GM18873 (cell line): ENCODE measurements around the gene CRYBB1.
"Not testable (repeated sequence)": the region's sequence is repeated elsewhere in the genome, so short reads cannot be mapped to it uniquely, and the experiment has no call there.

Experiments
- ATAC-seq: cut with Tn5 transposase; IDR thresholded peaks from one replicate; pipeline ENCODE4 v1.9.1; 2021; ENCODE audit warnings: mild to moderate bottlenecking, moderate library complexity, moderate number of reproducible peaks; ENCODE audit not compliant: unreplicated experiment, low FRiP score

CRYBB1 gene

DNA sequence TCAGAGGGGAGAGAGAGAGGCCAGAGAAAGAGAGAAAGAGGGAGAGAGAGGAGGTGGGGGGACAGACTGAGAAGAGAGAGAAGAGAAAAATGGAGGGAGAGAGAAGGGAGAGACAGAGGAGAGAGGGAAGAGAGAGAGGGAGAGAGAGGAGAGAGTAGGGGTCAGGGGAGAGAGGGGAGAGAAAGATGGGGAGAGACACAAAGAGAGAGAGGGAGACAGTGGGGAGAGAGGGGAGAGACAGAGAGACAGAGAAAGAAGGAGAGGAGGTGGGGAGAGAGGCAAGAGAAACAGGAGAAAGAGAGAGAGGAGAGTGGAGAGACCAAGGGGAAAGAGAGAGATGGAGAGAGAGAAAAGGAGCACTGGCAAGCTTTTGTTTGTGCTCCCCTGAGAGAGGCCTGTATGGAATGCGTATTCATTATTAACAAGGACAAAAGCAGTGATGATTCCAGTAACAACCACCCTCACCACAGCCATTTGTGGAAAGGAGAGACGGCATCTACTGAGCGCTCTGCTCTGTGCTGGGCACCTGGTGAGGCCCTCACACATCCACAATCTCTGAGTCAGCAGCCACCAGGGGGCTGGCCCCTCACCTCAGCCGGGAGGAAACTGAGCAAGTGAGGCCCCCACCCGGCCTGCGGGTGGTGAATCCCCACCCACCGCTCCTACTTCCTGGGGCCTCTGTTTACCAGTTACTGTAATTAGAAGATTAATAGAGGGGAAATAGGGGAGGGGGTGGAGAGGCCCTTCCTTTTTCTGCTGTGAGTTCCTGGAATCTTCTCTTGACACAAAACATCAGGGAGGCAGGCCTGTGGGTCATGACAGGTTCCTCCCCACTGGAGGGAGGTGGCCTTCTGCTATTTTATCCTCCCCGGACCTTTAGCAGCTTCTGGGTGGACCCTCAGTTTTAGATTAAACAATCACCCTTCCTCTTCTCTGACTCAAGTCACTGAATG lies 24.9 kb upstream of the CRYBB1 start:
- ATAC-seq, result no peak

DNA sequence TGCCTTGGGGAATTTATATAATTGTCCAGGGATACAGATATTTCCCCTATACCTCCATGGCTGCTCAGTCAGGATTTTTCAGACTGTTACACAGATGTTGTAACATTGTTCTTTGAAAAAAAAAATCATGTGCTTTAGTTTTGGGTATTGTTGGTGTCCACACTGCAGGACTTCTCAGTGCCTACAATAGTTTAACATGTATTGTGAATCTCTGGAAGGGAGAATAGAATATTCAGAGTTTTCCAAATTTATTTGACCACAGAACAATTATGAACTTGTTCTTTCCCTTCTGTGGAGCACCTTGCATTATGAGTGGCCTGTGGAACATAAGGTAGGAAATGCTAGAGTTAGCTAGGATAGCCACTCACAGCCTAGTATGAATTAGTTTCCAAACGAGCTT lies 18.5 kb upstream of the CRYBB1 start:
- no peak for ATAC-seq

DNA sequence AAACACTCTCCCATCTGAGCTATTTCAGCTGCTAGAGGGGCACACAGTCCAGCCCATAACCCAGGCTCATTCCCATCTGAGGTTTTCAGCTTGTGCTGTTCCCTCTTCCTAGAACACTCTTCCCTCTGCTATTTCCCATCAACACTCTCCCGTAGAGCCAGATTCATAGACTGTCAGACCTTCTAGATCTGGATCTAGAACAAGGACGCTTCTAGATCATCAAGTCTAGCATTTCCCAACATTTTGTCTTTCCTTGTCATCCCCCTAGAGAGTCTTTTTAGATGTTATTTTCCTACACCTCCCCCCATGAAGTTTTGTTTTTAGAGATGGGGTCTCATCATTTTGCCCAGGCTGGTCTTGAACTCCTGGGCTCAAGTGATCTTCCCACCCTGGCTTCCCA lies 17.3 kb upstream of the CRYBB1 start:
- no peak for ATAC-seq

DNA sequence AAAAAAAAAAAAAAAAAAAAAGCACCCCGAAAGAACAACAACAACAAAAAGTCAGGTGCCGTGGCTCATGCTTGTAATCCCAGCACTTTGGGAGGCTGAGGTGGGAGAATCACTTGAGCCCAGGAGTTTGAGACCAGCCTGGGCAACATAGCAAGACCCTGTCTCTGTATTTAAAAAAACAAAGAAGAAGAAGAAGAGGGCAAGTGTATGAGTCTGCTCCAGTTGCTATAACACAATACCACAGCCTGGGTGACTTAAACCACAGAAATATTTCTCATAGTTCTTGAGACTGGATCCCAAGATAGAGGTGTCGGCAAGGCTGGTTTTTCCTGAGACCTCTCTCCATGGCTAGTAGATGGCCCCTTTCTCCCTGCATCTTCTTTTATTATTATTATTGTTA lies 16.4 kb upstream of the CRYBB1 start:
- no peak for ATAC-seq

DNA sequence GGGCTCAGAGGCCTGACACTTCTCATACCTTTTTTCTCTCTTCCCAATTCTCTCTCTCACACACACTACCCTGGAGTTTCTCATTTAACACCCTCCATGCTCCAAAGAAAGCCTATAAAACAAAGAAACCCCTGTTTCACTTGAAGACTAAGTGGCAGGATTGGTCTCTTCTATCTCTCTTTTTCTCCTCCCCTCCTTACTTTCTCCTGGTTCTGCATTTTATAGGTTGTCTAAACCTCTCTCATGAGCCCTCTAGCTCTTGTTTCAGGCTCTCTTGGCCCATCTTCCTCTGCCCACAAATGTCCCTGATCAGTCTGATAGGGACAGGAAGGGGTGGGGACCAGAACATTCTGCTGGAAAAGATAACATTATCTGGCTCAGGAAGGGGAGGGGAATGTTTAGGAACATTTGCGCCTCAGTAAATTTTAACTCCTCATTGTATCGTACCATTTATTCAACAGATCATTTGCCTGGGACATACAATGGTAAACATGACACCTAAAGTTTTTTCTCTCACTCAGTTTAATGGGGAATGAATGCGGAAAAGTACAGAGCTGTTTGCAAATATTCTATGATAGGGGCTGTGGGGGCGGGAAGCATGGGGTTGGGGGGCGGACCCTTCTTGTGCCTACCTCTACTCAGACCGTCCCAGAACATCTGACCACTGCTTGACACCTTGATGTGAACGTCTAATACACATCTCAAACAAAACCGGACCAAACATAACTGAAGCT lies 14.8 kb upstream of the CRYBB1 start:
- no peak for ATAC-seq

DNA sequence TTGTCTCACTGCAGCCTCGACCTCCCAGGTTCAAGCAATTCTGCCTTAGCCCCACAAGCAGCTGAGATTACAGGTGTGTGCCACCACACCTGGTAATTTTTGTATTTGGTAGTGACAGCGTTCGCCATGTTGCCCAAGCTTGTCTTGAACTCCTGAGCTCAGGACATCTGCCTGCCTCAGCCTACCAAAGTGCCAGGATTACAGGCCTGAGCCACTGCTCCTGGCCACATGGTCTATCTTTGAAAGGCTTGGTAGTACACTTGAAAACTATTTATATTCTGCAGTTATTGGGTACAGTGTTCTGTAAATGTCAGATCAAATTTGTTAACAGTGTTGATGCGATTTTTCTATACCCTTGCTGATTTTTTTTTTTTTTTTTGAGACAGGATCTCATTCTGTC lies 13.5 kb upstream of the CRYBB1 start:
- ATAC-seq, result no peak

DNA sequence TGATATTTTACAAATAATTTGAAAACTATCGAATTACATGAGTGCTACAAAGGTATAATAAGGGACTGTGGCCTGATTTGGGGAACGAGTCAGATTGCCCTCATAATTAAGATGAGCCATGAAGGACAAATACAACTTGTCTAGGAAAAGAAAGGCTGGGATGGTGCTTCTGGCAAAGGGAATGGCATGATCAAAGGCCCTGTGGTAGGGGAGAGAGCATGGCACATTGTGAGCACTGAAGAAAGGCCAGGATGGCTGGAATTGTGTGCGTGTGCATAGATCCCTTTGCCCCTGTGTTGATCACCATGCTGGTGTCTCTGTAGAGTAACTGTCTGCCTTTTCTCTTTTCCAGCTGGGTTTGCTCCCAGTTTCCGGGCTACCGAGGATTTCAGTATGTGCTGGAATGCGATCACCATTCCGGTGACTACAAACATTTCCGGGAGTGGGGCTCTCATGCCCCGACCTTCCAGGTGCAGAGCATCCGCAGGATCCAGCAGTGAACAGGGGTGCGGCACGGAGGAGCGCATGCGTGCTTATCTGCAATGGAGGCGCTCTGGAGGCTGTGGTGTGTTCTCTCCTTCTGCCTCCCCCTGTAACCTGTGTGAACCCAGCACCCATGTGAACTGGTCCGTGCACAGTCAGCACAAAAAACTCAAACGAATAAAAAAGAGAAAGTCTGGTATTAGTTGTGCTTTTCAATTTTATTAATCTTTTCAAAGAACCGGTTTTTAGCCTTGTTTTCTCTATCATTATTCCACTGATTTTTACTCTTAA lies 12.3 kb upstream of the CRYBB1 start:
- ATAC-seq, result no peak

DNA sequence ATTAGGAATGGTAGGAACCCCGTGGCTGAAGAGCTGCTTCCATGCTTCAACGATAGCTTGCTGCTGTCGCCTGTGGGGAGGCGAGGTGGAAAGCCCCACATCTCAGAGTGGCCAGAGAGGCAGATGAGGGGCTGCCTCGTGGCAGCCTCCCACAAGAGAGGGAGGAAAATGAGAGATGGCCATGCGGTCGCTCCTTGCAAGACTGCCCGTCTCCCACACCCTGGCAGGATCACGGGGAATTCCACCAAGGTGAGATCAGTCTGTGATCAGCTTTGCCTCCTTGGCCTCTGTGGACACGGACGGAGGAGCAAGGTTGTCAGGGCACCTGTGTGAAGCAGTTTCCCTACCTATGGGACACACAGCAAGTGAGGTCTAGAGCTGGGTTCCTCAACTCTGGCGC lies 7.0 kb upstream of the CRYBB1 start:
- ATAC-seq, result no peak

DNA sequence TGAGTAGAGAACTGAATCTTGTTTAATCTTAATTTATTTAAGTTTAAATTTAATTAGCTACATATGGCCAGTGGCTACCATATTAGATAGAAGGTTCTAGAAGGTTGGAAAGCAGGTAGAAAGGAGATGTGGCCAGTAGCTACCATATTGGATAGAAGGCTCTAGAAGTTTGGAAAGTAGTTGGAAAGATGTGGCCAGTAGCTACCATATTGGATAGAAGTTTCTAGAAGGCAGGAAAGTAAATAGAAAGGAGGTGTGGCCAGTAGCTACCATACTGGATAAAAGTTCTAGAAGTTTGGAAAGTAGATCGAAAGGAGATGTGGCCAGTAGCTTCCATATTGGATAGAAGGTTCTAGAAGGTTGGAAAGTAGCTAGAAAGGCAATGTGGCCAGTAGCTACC lies 6.2 kb upstream of the CRYBB1 start:
- no peak for ATAC-seq

DNA sequence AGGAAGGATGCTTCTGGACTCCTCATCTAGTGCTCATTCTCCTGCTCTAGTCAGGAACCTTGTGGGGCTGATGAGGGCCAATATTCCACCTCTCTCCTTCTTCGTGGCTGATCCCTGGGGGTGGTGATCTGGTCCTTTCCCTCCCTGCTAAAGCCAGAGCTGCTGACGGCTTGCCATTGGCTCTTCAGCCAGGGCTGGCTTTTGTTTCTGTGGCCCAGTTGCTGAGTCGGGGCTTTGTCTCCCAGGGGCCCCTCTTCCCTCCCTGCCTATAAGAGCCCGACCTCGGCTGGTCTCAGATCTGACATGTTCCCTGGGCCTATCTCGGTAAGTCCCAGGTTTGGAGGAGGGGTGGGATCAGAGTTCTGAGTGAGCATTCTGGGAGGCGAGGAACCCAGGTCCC lies 3.8 kb upstream of the CRYBB1 start, which contains the start of gene CRYBA4:
CRYBA4 (plus strand) TSS at position 301 of the 400 bp plus-strand sequence. CDS start 634 bp downstream, outside the sequence.
- no peak for ATAC-seq

DNA sequence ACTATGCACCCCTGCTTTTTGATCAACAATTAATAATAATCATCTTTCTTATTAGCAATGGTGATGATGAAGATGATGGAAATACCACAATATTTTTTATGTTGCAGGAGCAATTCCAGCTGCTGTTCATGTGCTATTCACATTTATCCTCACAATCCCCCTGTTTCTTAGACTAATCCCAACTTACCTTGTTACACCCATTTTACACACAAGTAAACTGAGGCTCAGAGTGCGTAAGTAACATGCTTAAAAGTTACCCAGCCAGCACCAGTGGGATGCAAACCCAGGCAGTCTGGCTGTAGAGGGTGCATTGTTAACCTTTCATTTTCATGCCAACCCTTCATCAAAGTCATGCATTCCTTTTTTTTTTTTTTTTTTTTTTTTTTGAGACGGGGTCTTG lies 2.4 kb upstream of the CRYBB1 start:
- no peak for ATAC-seq

DNA sequence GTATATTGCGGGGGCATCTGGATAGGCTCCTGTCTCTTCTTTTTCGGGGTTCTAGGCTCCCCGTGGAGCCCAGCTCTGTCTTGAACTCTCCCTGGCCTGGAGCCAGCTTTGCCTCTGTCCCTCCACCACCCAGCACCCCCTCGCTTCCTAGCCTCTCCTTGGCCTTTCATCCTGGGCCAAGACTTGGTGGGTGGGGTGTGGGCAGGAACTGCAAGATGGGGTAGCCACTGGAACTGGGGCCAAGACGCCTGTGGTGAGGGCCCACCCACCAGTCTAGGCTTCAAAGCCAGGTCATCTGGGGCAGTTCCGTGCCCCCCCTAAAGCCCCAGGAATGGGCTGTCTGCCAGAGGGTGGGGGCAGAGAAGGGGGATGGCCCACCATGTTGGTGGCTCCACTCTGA lies 1.7 kb upstream of the CRYBB1 start:
- ATAC-seq, result no peak

DNA sequence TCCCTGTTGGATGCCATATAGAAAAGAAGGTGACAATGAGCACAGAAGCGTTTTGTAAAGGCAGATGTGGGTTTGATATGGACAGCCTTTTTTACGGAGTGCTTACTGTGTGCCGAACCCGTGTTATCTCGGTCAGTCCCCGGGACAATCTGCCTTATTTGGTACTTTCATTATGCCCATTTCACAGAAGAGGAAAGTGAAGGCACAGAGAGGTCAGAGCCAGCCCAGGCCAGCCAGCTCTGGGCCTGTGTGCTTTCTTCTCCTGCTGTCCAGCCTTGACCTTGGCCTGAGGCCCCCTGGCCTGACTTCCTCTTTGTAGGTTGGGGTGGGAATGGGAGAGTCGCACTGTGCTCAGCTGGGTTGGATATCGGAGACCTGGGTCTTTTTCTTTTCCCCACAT lies 628 bp upstream of the CRYBB1 start:
- ATAC-seq, result no peak

DNA sequence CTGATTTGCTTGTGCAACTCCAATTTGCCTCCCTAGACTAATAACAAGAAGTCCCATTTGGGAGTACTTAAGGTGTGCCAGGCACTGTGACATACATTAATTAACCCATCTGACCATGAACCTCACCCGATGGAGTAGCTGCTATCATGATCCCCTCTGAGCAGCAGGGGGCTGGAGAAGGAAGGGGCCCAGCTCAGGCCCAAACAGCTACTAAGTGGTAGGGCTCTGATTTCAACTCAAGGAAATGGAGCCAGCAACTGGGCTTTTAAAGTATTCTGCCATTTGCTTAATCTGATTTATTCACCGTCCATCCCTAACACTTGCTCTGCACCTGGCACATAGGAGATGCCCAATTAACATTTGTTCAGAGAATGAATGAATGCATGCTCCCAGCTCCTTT lies 1.2 kb downstream of the CRYBB1 start:
- ATAC-seq, result no peak

DNA sequence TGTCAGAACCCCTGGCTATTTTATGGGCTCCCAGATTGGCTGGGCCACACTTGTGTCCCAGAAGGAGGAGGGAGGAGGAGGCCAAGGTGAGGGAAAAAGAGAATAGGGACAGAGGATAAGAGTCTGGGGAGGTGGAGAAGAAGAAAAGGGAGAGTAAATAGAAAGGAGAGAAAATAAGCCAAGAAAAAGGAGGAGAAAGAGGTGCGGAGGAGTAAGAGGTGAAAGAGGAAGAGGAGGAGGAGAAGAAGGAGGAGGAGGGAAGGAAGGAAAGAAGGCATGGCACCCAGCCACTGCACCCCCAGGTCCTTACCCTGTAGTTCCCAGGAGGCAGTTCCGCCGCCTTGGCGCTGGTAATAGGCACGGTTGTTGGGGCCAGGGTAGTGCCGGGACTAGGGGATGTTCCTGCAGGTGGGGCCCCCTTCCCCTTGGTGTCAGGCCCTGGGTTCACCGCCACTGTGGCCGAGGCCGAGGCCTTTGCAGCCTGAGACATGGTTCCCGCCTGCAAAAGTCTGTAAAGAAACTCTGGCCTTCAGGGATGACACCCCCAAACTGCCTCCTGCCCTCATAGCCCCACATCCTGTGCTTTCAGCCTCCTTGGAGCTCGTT lies 1.9 kb downstream of the CRYBB1 start:
- ATAC-seq, result no peak

DNA sequence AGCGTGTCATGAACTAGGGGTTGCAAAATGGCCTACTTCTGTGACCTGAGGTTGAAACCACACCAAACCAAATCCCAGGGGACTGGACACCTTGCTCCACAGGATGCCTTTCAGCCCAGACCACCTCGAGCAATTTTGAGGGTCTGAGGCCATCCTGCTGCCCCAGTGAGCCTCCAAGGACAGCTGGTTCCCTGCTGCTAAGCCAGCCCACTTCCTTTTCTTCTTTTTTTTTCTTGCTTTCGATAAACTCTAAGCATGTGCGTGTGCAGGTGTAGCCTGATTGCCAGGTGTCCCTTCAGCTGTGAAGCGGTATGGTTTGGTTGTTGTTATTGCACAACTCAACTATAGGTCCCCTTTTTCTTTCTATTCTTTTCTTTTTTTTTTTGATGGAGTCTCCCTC lies 2.7 kb downstream of the CRYBB1 start:
- no peak for ATAC-seq

DNA sequence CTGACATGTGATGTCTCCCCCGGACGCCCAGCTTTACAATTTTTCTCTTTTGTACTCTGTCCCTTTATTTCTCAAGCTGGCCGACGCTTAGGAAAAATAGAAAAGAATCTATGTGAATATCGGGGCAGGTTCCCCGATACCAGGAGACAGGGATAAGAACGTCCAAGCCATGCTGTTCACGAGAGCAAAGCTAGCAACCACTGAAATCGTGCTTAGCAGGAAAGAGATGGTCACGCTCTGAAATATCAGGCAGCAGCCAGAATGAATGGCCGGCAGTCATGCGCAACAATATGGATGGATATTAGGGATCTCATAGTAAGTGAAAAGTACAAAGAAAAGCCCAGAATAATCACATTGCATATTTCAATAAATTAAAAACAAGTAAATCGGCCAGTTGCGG lies 3.5 kb downstream of the CRYBB1 start:
- ATAC-seq, result no peak

DNA sequence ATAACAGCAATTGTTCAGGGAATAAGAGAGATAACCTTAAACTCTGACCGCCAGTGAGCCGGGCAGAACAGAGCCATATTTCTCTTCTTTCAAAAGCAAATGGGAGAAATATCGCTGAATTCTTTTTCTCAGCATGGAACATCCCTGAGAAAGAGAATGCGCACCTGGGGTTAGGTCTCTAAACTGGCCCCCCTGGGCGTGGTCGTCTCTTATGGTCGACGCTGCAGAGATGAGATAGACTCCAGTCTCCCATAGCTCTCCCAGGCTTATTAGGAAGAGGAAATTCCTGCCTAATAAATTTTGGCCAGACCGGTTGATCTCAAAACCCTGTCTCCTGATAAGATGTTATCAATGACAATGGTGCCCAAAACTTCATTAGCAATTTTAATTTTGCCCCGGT lies 4.1 kb downstream of the CRYBB1 start:
- not testable (repeated sequence) for ATAC-seq

DNA sequence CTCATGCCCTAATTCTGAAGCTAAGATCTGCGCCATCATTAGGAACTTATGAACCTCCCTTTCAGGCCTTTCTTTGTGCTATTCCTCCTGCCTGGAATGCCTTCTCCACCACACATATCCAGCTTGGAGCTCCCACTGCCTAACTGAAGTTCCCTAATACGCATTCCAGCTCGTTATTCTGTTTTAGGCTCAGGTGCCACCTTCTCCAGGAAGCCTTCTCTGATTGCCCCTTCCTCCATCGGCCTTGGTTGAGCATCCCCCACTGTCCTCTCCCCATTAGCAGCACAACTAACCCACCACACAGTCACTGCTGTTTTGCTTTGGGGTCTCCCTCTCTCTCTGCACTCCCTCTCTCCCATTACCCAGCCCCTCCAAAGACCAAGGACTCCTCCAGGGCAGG lies 5.2 kb downstream of the CRYBB1 start:
- no peak for ATAC-seq

DNA sequence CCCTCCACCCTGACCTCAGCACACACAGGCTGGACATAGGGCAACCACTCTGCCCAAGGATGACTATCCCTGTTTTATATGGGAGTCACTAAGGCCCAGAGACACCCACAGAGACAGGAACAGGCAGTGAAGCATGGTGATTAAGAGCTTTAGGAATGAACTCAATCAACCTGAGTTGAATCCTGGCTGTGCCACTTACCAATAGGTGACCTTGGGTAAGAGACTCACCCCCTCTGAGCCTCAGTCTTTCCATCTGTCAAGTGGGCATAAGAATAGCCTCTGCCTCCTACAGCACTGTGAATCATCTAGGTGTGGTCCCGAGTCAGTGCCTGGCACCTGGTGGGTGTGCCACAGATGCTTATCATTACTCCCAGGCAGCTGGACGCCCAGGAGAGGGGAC lies 6.8 kb downstream of the CRYBB1 start:
- ATAC-seq, result no peak
